Measurements from ENCODE around the gene ITPR1. TPM values are rescaled to one million over a fixed set of nuclear protein-coding genes. Genes with fewer than 3 reads are reported as not detected.

Gene ITPR1
- total and polyA plus RNA-seq, 11 donors, result 8.9 to 55.8 (median 19.9) TPM

DNA sequence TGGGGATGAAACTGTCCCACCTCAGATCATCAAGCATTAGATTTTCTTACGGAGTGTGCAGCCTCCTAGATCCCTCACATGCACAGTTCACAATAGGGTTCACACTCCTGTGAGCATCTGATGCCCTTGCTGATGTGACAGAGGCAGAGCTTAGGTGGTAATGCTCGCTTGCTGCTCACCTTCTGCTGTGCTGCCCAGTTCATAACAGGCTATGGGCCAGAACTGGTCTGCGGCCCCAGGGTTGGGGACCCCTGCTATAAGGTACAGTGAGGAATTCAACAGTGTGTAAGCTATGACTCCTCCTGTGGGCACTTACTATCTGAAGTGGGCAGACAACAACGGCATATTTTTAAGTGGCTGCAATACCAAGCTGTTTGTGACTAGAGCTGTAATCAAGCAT is 298.2 kb downstream of the ITPR1 start:
- 86 to 92% (median 90%) methylated on average over 4 of the region's 4 CpGs for WGBS, 4 donors
- Histone ChIP-seq H3K27ac (no peak overlapping the region), H3K4me3 (no peak overlapping the region), H3K9me3 (peaks cover 0 to 2% (median 0%) of the 10 kb centered on the region in 12 donors), H3K4me1 (no peaks in the 10 kb centered on the region), H3K27me3 (no peaks in the 10 kb centered on the region), H3K36me3 (peaks cover 0 to 86% (median 62%) of the 10 kb centered on the region in 9 donors)
- ATAC-seq (no peak), DNase-seq (no peak)
- no peak for TF ChIP-seq POLR2A (IDR thresholded peaks at IDR 0.05)
- TF ChIP-seq, protein P1, sequence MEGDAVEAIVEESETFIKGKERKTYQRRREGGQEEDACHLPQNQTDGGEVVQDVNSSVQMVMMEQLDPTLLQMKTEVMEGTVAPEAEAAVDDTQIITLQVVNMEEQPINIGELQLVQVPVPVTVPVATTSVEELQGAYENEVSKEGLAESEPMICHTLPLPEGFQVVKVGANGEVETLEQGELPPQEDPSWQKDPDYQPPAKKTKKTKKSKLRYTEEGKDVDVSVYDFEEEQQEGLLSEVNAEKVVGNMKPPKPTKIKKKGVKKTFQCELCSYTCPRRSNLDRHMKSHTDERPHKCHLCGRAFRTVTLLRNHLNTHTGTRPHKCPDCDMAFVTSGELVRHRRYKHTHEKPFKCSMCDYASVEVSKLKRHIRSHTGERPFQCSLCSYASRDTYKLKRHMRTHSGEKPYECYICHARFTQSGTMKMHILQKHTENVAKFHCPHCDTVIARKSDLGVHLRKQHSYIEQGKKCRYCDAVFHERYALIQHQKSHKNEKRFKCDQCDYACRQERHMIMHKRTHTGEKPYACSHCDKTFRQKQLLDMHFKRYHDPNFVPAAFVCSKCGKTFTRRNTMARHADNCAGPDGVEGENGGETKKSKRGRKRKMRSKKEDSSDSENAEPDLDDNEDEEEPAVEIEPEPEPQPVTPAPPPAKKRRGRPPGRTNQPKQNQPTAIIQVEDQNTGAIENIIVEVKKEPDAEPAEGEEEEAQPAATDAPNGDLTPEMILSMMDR (IDR thresholded peaks at IDR 0.05), result no peak
- intact Hi-C loops (cut with DNase I), result no loop called here

DNA sequence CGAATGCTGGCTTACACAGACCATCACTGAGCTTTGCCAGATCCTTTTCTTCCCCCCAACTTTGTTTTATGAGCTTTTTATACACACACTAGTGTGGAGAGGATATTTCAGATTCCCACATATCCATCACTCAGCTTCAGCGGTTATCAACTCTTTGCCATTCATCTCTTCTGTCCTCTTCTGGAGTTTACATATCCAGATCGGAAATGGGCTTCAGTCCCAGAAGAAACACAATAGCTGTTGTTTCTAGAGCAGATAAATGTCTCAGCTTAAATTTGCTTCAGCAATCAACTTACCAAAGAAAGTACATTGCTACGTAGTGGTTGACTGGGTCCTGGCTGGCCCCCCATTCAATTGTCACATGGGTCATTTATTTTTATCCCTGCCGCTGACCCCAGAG is 300.2 kb downstream of the ITPR1 start:
- Histone ChIP-seq H3K36me3 (peaks cover 0 to 86% (median 68%) of the 10 kb centered on the region in 9 donors), H3K9me3 (peaks cover 0 to 22% (median 5%) of the 10 kb centered on the region in 12 donors), H3K4me1 (no peaks in the 10 kb centered on the region), H3K27ac (peak overlapping the region in 1 of 12 donors; percentile 12), H3K27me3 (no peaks in the 10 kb centered on the region), H3K4me3 (no peak overlapping the region)
- DNase-seq (no peak), ATAC-seq (no peak)
- TF ChIP-seq POLR2A (IDR thresholded peaks at IDR 0.05), result no peak
- TF ChIP-seq, protein P1 (IDR thresholded peaks at IDR 0.05), result no peak
- 63 to 81% (median 77%) methylated on average over 5 of the region's 5 CpGs for WGBS, 4 donors
- intact Hi-C loops (cut with DNase I), result no loop called here

DNA sequence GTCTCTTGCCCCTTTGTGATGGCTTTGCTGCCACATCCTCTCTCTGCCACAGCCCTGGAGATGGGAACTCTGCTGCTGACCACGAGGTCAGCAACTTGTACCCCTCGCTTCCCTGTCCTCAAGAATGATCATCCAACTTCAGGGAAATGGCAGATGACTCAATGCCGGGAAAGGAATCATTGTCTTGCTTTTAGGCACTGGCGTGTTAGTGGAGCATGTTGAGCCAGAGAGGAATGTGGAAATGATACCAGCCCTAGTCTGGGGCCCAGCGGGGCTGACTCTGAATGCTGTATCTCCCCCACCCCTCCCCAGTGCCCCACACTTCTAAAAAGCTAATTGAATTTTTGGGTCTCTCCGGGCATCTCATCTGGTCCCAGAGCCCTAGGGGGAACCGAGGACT is 301.2 kb downstream of the ITPR1 start:
- intact Hi-C loops (cut with DNase I), result no loop called here
- Histone ChIP-seq H3K27ac (peak overlapping the region in 1 of 12 donors; percentile 29), H3K27me3 (no peaks in the 10 kb centered on the region), H3K9me3 (peaks cover 0 to 22% (median 5%) of the 10 kb centered on the region in 12 donors), H3K4me1 (peaks cover 0 to 4% (median under 1%) of the 10 kb centered on the region in 12 donors), H3K36me3 (peaks cover 0 to 84% (median 58%) of the 10 kb centered on the region in 9 donors), H3K4me3 (no peak overlapping the region)
- DNase-seq (no peak), ATAC-seq (no peak)
- no peak for TF ChIP-seq POLR2A (IDR thresholded peaks at IDR 0.05)
- TF ChIP-seq, protein P1 (IDR thresholded peaks at IDR 0.05), result no peak
- WGBS, 4 donors, result 94 to 99% (median 96%) methylated on average over 7 of the region's 7 CpGs

DNA sequence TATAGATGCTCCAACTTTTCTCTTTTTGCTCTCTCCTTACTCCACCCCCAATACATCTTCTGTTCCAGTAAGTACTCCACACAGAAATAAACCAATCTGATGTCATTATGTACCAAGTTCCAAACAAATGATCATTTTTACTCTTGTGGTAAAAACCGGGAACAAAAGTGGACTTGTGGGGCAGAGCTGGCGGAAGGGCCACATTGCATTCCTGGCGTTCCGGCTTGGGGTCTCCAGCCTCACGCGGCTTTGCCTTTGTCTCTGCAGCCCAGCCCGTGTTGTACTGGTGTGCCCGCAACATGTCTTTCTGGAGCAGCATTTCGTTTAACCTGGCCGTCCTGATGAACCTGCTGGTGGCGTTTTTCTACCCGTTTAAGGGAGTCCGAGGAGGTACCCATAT is 301.6 kb downstream of the ITPR1 start:
- no peak for TF ChIP-seq POLR2A (IDR thresholded peaks at IDR 0.05)
- TF ChIP-seq, protein P1 (IDR thresholded peaks at IDR 0.05), result no peak
- intact Hi-C loops (cut with DNase I), result no loop called here
- DNase-seq, result no peak
- H3K9me3 ChIP-seq, result peaks cover 0 to 22% (median 5%) of the 10 kb centered on the region in 12 donors
- H3K4me1 ChIP-seq, result peaks cover 0 to 8% (median 5%) of the 10 kb centered on the region in 12 donors
- H3K36me3 ChIP-seq, result peaks cover 0 to 81% (median 55%) of the 10 kb centered on the region in 9 donors
- ATAC-seq, result peak in 1 of 4 donors; percentile 14
- H3K27ac ChIP-seq, result peak overlapping the region in 1 of 12 donors; percentile 29
- 93 to 96% (median 96%) methylated on average over 13 of the region's 13 CpGs for WGBS, 4 donors
- no peaks in the 10 kb centered on the region for H3K27me3 ChIP-seq
- H3K4me3 ChIP-seq, result no peak overlapping the region

Data from heart left ventricle (tissue), 16 donors.